GM08714 (cell line): ENCODE data around the gene UBA1.

Experiments
- H3K4me3 ChIP-seq: fragments of 200-500 bp; sonication (Bioruptor generic); 2 replicates; pipeline ENCODE4 v1.5.1; 2014; ENCODE audit warnings: mild to moderate bottlenecking, low read length, inconsistent platforms
- ZNF274 ChIP-seq: IDR thresholded peaks from 2 replicates; pipeline ENCODE4 v1.6.1; 2012; ENCODE audit warnings: mild to moderate bottlenecking, low read depth, low read length

UBA1 gene

DNA sequence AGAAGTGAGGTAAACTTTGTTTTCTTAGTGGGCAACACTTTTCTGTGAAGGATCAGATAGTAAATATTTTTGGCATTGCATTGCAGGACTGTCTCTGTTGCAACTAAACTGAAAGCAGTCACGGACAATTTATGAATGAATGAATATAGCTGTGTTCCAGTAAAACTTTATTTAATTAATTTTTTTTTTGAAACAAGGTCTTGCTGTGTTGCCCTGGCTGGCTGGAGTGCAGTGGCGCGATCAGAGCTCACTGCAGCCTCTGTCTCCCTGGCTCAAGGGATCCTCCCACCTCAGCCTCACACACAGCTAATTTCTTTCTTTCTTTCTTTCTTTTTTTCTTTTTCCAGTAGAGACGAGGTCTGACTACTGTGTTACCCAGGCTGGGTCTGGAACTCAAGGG is 32.8 kb upstream of the UBA1 start:
- no peak for TF ChIP-seq ZNF274

DNA sequence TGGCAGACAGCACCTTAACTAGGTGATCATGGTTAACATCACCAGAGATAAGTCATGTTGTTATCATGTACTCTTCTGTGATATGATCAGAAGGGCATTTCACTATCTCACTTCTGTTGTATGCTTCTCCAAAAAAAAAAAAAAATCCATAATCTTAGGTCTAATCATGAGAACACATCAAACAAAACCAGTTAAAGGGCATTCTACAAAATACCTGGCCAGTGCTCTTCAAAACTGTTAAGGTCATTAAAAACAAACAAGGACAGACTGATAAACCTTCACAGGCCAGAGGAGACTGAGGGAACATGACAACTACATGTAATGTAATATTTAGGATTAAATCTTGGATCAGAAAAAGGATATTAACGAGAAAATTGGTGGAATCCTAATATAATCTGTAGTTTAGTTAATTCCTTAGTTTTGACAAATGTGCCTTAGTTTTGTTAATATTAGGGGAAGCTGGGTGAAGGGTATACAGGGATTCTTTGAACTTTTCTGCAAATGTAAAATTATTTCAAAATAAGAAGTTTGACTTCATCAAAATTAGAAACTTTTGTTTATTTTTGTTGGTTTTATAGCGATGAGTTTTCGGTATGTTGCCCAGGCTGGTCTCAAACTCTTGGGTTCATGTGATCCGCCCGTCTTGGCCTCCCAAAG is 30.6 kb upstream of the UBA1 start:
- TF ChIP-seq ZNF274 = no peak
- H3K4me3 ChIP-seq = no peak overlapping the region

More for the DNA sequence above, 32.8 kb upstream of the UBA1 start:
- no peak overlapping the region for H3K4me3 ChIP-seq

DNA sequence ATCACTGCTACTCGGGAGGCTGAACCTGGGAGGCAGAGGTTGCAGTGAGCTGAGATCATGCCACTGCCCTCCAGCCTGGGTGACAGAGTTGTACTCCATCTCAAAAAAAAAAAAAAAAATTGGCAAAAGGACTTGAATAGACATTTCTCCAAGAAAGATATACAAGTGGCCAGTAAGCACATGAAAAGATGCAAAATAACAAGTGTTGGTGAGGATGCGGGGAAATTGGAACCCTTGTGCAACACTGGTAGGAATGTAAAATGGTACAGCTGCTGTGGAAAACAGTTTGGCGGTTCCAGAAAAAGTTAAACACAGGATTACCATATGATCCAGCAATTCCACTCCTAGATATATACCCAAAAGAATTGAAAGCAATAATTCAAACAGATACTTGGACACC is 29.2 kb upstream of the UBA1 start:
- TF ChIP-seq ZNF274 = no peak

DNA sequence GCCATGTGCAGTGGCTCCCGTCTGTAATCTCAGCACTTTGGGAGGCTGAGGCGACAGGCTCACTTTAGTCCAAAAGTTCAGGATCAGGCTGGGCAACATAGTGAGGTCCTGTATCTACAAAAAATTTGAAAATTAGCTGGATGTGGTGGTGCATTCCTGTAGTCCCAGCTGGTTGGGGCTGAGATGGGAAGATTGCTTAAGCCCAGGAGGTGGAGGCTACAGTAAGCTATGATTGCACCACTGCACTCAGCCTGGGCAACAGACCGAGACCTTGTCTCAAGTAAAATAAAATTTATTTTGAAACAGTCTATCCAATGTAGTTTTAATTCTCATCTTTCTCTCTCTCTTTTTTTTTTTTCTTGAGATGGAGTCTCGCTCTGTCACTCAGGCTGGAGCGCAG is 27.5 kb upstream of the UBA1 start:
- H3K4me3 ChIP-seq = no peak overlapping the region
- TF ChIP-seq ZNF274 = no peak

More for the DNA sequence above, 29.2 kb upstream of the UBA1 start:
- H3K4me3 ChIP-seq = no peak overlapping the region

DNA sequence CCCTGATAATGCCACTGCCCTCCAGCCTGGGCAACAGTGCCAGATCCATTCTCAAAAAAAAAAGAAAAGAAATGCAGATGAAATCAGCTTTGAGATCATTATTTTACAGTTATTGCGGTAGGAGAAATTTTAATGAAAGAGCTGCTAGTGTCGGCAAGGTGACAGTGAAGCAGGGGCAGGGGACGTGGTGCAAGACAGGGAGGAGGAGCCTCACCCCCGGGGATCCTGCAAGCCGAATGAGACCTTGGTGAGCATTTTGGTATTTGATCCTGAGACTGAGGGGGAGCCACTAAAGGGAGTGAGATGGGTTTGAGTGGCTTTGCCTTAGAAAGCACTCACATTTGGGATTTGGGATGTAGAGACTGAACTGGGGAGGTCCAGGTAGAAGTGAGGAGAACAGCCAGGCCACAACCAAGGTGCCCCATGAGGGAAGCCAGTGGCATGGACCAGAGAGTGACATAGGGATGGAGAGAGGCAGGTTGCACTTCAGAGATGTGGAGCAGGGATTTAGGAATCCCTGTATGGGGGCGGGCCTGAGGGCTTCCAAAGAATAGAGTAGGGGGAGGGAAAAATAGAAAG is 25.0 kb upstream of the UBA1 start:
- H3K4me3 ChIP-seq = no peak overlapping the region
- no peak for TF ChIP-seq ZNF274

DNA sequence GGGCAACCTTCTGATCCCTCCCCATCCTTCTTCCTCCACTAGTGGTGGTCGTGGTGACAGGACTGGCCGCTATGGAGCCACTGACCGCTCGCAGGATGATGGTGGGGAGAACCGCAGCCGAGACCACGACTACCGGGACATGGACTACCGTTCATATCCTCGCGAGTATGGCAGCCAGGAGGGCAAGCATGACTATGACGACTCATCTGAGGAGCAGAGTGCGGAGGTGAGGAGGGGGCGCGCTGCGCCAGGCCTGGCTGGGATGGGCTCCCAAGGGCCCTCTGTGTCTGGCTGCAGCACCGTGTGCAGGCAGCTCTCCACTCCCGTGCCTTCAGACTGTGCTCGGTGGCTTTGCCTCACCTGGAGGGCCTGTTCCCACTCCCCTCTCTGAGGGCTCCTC is 24.4 kb upstream of the UBA1 start:
- no peak overlapping the region for H3K4me3 ChIP-seq
- no peak for TF ChIP-seq ZNF274

DNA sequence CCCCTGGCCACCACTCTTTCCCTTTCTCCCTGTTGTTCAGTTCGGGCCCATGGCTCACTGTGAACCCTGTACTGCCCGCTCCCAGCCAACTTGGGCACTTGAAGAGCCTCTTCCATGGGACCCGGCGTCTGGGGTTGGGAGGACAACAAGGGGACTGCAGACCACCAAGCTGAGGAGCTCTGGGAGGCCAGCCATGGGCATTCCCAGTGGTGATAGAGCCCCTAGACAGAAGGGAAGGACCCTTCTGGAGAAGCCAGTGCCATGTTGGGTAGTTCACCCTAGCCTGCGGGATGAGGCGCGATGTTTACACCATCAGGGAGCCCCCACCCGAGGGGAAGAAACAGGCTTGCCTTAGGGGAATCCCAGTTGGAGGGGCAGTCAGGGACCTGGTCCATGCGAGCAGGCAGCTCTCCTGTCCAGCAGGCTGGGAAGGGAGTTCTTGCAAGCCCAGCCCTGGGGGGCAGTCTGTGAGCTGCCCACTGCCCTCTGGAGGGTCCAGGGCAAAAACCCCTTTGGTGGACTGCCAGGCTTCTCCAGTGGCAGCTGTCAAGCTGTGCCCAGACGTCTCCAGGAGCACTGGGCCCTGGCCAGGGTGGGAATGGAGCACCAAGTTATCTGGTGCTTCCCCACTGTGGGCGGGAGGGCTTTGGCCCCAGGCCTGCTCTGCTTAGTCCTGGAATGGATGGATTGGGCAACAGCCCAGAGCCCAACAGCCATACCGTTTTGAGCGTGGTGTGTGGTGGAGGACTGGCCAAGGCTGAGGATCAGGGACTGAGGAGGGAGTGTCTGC is 23.7 kb upstream of the UBA1 start:
- H3K4me3 ChIP-seq = no peak overlapping the region
- no peak for TF ChIP-seq ZNF274

DNA sequence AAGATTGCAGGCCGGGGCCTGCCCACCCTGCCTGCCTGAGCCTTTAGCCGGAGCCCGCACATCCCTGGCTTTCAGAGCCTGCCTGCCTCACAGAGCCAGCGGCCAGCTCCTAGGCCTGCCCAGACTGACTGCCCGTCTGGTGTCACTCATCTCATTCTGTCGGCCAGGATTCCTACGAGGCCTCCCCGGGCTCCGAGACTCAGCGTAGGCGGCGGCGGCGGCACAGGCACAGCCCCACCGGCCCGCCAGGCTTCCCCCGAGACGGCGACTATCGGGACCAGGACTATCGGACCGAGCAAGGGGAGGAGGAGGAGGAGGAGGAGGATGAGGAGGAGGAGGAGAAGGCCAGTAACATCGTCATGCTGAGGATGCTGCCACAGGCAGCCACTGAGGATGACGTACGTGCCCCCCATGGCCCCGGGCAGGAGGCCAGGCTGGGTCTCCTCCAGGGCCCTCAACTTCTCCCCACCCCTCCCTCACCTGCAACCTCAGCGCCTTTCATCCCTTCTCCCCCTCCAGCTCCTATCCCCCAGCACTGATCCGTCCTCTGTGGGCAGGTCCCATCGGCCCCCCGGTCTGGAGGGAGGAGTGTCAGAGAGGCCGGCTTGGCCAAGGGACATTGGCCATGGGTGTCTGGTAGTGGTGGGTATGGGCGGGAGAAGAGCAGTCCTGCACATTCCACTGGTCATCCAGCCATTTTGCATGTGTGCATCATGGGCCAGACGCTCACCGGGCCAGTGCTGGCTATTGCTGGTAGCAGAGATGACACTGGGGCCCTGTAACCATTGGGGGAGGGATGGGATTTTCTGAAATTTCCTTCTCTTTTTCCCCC is 22.6 kb upstream of the UBA1 start:
- H3K4me3 ChIP-seq = no peak overlapping the region

DNA sequence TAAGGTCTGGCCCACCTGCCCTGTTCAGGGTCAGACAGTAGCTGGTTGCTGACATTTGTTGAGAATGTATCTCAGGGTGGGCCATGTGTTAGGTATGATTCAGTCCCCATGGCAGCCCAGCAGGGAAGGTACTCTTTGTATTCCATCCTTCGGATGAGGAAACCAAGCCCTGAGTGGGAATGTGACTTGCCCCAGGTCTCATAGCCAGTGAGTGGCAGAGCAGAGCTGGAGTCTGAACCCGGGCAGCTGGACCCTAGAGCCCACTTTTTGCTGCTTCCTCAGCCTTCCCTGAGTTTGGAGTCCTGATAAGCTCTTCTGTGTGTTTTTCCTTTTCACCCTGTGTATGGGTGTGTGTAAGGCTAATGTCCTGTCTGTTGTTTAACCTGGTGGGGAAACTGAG is 21.6 kb upstream of the UBA1 start:
- TF ChIP-seq ZNF274 = no peak
- H3K4me3 ChIP-seq = no peak overlapping the region

More for the DNA sequence above, 22.6 kb upstream of the UBA1 start:
- TF ChIP-seq ZNF274 = no peak

DNA sequence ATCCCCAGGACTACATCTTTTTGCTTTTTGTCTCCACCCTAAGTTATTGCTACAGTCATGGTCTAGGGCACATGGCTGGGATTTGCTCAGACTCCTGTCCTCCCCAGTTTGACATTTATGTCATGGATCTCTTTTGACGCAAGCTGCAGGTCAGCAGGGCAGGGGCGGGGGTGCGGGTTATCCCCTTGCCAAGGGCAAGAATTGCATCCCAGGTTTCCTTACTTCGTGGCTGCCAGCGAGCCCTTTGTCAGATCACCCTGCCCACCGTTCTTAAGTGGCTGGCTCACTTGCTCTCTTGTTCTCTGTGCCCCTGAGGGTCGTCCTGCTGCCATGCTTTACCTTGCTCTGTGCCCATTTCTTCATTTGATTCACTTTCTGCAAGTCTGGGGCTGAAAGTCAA is 21.1 kb upstream of the UBA1 start:
- no peak for TF ChIP-seq ZNF274
- no peak overlapping the region for H3K4me3 ChIP-seq

DNA sequence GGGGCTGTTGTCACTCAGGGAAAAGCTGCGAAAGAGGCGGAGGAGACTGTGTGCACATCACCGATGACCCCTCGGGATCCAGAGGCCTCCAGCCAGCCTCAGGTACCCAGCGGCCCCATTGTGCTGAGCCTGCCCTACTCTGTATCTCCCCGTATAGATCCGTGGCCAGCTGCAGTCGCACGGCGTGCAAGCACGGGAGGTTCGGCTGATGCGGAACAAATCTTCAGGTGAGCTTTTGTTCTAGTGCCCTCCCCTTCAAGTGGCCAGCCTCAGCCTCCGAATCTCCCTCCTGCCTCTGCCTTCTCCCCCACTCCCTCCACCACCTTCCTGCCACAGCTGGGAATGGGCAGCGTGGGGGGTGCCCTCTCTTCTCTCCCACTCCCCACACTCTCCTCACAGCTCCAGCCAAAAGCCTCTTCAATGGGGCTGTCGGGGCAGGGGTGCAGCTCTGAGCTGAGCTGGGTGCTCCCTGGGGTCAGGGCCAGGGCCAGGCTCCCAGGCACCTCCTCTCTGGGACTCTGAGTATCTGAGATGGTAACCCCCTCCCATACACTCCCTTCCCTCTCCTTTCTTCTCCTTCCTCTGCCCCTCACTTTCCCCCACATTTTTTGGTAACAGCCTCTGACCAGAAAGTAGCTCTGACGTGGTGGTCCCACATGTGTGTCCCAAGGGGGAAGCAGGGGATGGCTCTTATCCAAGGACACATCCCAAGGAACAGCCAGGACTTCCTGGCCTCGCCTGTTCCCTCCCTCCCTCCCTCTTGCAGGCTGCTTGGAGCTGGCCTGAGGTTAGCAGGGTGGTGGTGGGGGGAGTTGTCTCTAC is 20.4 kb upstream of the UBA1 start:
- no peak overlapping the region for H3K4me3 ChIP-seq
- no peak for TF ChIP-seq ZNF274

DNA sequence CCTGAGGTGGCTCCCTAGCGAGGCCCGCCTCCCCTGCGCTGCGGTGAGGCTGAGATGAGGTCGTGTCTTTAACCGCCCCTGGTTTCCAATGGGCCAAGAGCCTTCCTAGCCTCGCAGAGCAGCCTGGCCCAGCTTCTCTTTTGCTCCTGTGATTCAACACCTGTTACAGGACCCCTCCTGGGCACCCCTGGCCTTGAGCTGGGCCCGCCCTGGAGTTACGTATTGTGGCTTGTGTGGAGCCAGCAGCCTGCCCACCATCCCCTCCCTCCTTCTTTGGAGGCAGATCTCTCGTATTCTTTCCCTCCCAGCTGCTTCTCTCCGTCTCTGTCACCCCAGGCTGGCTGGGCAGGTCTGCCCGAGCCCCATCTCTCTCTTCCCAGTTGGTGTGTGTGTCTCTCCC is 19.3 kb upstream of the UBA1 start:
- no peak overlapping the region for H3K4me3 ChIP-seq
- no peak for TF ChIP-seq ZNF274

DNA sequence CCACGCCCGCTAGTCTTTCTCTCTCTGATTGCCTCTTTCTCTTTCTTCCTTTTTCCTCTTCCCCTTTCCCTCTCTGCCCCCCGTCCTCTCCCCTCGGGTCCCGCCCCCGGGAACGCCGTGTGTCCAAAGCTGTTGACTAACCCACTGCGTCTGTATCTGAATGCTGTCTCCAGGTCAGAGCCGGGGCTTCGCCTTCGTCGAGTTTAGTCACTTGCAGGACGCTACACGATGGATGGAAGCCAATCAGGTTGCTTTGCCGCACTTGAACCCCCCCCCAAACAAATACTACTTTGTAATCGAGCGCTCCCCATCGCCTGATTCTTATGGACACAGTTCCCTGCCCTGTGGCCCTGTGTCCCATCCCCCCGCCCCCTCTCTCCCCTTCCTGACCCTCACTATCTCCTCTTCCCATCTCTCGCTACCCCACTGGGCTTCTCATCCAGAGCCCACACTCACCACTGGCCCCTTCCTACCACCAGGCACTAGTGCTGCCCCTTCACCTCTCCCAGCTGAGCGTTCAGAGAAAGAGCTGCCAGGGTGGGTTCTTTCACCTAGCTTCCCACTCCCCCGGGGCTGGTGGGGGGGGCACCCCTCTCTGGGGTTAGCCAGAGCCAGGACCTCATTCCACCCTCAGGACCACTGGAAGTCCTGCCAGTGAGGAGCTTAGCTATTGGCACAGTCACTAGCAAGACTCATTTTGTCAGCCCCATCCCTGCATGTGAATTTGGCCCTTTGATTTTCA is 18.6 kb upstream of the UBA1 start:
- TF ChIP-seq ZNF274 = no peak
- no peak overlapping the region for H3K4me3 ChIP-seq
